ENCODE measurements around the gene HOXB2.

The HOXB2 gene

DNA sequence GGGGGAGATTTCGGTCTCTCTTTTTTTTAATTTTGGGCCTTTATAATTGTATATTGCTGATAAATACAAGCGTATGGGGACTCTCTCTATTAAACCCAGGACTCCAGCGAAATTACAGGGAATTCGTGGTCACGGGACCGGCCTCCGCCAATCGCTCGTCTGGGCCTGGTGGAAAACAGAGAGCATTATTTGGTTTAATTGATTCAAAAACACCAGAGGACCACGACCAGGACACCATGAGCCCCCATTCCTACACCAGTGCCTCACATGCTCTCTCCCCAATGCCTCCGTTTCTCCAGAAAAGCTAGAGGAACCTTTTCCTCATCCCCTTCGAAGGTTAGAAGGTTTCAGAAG, at the start of gene HOXB2:
HOXB2 (minus strand) TSS at position 88 of the 354 bp plus-strand sequence. CDS start 198 bp downstream, outside the sequence.
- no peak for DNase-seq (ENCODE audit: low read depth in 2 of 3, low spot score in 2 of 3)

DNA sequence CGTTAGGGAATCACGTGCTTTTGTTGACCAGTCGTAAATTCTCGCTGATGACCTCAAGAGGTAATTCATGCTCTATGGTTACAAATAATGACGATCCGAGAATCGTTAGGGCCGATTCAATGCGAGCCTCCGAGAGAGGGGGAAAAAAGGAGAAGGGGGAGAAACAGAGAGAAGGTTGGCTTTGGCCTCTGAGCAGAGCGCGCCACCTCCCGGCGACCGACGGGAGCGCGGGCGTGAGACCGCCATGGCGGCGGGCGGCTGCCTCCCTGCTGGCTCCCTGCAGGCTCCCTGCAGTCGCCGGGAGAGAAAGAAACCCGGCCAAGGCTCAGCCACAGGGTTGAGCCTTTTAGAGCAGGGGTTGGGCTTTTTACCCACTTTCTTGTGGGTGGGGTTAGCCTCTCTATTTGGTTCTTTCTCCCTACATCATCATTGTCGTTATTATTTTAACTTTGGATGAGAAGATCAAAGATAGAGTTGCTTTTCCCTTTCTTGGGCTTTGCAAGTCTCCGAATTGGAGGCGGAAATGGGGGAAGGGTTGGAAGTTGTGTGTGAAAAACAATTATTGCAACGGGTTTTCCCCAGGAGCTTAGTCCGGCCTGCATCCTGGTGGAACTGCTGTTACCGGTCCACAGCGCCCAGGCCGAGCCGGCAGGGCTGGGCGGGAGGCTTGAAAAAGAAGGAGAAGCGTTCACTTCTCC, 49.1 kb upstream of the HOXB2 start:
- peak; percentile 60 to 80 (median 71) for DNase-seq (ENCODE audit: low read depth in 2 of 3, low spot score in 2 of 3)

- DNase-seq (ENCODE audit: low read depth in 2 of 3, low spot score in 2 of 3): no peak
These were observed 48.4 kb upstream of the HOXB2 start, which contains the start of gene HOXB5 for GRCh38 chr17:48593126-48593829. HOXB5 (minus strand) TSS chr17:48593779; CDS start chr17:48593682, 97 bp downstream.

DNA sequence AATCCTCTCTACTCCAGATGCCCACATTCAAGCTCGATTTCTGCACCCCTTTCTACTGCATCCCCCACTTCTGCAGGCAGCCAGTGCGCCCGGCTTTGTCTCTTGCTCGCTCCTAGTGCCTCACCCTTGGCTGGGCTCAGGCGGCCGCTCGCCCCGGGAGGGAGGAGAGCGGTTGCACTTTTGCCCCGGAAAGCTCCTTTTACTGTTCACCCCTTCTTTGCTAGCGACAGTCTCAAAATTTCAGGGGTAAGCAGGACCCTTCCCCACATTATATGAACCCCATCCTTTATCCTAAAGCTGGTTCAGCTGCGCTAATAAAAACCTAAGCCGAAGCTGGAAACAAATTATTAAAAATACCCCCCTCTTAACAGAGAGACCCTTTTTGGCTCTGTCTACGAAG, 47.7 kb upstream of the HOXB2 start:
- no peak for DNase-seq (ENCODE audit: low read depth in 2 of 3, low spot score in 2 of 3)

DNA sequence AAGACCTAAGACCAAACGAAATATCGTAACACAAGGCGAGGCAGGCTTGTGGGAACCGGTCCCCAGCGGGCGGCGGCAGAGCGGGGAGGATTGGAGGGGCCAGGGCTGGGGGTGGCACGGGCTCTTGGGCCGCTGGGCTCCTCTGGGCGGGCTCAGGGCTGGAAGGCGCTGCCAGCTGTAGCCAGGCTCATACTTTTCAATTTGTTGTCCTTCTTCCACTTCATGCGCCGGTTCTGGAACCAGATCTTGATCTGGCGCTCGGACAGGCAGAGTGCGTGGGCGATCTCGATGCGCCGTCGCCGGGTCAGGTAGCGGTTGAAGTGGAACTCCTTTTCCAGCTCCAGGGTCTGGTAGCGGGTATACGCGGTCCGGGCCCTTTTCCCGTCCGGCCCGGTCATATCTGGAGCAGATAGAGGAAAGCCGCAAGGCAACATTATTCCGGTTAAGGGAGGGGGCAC, 47.2 kb upstream of the HOXB2 start:
- DNase-seq (ENCODE audit: low read depth in 2 of 3, low spot score in 2 of 3): no peak

DNA sequence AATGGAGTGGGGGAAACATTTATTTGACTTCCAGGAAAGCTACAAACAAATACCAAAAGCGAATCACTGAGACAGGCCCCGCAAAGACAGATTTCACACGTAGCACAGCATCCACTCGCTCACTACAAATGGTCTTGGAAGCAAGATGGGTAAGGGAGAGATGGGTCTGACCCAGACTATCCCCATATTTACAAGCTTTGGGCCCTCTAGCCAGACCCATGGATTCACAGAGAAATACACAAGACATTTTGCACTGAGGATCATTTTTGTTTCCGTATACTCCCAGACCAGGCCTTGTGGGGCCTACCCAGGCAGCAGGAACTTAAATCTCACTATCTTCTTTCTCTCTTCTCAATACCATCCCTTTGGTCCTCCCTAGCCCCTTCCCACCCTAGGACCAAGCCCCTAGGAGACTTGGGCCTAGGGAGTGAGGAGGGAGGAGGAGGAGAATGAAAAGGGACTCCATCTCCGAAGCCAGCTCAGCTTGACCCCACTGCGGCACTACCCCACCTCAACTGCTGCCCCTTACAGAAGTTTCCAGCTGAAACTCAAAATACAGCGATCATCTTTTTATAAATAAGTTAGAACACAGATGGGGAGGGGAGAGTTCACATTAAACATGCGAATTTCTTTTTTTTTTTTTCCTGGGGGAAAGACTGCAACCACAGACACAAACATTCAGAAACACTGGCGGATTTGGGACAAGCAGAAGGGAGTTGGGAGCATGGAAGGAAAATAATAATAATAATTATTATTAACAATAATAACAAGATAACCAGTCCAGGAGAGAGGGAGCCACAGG, 46.5 kb upstream of the HOXB2 start:
- DNase-seq (ENCODE audit: low read depth in 2 of 3, low spot score in 2 of 3): no peak

DNA sequence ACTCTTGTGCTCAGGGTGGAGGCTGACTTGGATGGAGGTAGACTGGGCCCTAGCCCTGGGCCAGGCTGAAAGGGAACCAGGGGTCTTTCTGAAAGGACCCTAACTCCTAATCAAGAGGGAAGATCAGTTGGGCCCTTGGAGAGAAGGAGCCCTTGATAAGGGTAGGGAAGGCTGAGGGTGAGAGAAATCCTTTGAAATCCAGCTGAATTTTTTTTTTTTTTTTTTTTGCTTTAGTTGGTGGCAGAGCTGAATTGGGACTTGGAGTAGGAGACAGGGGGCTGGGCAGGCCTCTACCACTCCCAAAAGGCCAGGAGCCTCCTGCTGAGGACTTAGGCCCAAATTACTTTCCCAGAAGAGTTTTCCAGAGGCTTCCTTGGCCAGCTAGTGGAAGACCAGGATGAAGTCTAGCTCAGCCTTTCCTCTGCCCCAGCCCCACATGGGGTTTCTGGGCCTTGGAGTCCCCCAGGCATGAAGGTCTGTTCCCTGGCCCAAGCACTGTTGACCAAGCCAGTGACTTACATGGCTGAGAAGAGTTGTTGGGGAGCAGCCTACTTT, 45.8 kb upstream of the HOXB2 start:
- no peak for DNase-seq (ENCODE audit: low read depth in 2 of 3, low spot score in 2 of 3)

GRCh38 chr17:48589831-48590606, 45.1 kb upstream of the HOXB2 start, which contains the start of gene HOXB3:
HOXB3 (minus strand) TSS chr17:48590241; CDS start chr17:48552474, 37,767 bp downstream.
- DNase-seq (ENCODE audit: low read depth in 2 of 3, low spot score in 2 of 3): no peak

- no peak for DNase-seq (ENCODE audit: low read depth in 2 of 3, low spot score in 2 of 3)
These were observed 44.3 kb upstream of the HOXB2 start for GRCh38 chr17:48589060-48589830.

GRCh38 chr17:48588528-48588927, 43.6 kb upstream of the HOXB2 start:
- no peak for DNase-seq (ENCODE audit: low read depth in 2 of 3, low spot score in 2 of 3)

- no peak for DNase-seq (ENCODE audit: low read depth in 2 of 3, low spot score in 2 of 3)
These were observed 43.1 kb upstream of the HOXB2 start for GRCh38 chr17:48588074-48588415.

DNA sequence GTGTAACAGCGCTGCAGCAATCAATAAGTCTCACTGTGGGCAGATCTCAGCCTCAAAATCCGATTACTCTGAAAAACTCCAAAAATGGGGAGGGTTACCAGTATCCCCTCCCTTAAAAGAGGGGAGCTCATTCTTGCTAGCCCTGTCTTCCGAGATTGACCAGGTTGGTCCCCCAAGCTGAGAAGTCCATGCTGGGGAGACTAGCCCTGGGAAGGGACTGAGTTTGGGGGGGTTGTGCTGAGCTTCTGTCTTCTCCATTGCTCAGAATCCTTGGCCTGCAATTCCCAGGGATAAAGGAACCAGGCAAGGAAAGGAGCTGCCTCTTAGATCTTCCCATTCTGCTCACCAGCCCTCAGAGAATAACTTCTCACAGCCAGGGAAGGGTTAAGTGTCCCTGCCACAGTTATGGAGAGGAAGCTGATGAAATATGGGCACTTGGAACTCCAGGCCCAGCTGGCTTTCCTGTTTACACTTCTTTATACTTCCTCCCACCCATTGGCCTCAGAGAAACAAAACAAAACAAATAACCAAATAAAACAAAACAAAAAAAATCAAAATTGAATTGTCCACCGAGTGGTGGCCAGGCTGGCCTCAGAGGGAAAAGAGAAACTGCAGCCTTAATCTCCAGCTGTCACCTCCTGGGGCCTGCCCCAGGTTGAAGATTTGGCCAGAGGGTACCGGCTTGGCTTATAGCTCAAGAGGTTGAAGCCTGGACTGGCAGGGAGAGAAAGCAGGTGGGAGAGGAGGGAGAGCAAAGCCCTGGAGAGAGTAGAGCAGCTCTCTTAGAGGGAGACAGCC, 42.6 kb upstream of the HOXB2 start:
- DNase-seq (ENCODE audit: low read depth in 2 of 3, low spot score in 2 of 3): no peak

GRCh38 chr17:48586355-48587258, 41.7 kb upstream of the HOXB2 start:
- DNase-seq (ENCODE audit: low read depth in 2 of 3, low spot score in 2 of 3): no peak

DNA sequence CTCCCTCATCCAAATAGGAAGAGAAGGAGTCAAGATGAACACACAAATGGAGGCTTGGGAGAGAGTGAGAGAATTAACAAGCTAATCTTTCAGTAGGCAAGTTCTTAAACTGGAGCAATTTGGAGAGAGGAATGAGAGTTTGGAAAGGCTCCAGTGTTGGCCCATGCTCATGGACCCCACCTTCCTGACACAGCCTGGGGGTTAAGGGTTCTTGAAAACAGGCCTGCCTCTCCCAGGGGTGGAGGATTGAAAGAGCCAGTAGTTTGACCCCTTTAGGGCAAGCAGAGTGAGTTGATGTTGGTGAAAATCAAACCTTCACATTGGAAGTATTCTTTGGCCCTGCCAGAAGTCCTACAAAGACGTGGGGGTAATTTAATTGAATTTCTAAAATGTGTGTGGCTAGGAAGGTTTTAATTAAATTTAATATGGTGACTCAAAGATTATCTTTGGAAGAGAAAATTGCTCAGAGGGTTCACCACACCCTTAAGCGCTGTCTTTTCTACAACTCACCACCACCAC, 39.4 kb upstream of the HOXB2 start:
- no peak for DNase-seq (ENCODE audit: low read depth in 2 of 3, low spot score in 2 of 3)

GRCh38 chr17:48583708-48584222, 38.9 kb upstream of the HOXB2 start:
- DNase-seq (ENCODE audit: low read depth in 2 of 3, low spot score in 2 of 3): no peak

DNA sequence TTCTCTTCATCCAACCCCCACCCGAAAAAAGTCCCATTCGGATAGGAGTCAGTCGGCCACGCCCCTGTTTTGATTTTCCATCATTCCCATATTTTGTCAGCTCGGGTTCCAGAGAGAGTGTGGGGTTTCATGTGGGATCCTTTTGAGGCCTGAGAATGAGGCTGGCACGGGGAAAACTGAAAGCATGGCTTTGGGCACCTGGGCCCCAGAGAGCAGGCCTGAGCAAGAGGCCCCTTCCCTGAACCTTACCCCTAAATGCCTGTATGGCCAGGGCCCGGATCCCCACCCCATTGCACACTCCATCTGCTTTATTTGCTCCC, 37.8 kb upstream of the HOXB2 start:
- no peak for DNase-seq (ENCODE audit: low read depth in 2 of 3, low spot score in 2 of 3)

GRCh38 chr17:48579760-48580554, 35.0 kb upstream of the HOXB2 start:
- no peak for DNase-seq (ENCODE audit: low read depth in 2 of 3, low spot score in 2 of 3)

All from activated CD8-positive, alpha-beta memory T cell treated with anti-CD3 and anti-CD28 coated beads for 48 hours (primary cell).